C4-2B (cell line): ENCODE data around the gene CMTM3.

Experiments used
- CTCF ChIP-seq: fragments of 450-650 bp; conservative IDR thresholded peaks from 2 replicates; pipeline ENCODE4 v1.5.1; 2017; ENCODE audit warnings: mild to moderate bottlenecking
- ZFX ChIP-seq: fragments of 450-650 bp; IDR thresholded peaks from 2 replicates; pipeline ENCODE4 v1.6.1; 2017

GRCh38 chr16:66590322-66590721, 14.2 kb upstream of the CMTM3 start:
- TF ChIP-seq CTCF (no peak), ZFX (no peak)
